WTC11 (cell line): ENCODE results near the gene DSN1. TPM values are rescaled to one million over a fixed set of nuclear protein-coding genes. Genes with fewer than 3 reads are reported as not detected.

Source experiments
- ATAC-seq: fragments of 200-7000 bp; cut with Tn5 transposase; 2 replicates; pipeline ENCODE4 v1.10.0; 2021; ENCODE audit warnings: mild to moderate bottlenecking, moderate library complexity
- CTCF ChIA-PET: fragments of 300-600 bp; sonication (Branson Sonifier 250); formaldehyde crosslinking; loops from one replicate; lab custom pipeline; 2021; ENCODE audit warnings: antibody characterized with exemption; lab: Charles Lee
- POLR2A ChIA-PET: fragments of 350-600 bp; sonication (Branson Sonifier 250); formaldehyde crosslinking; loops from one replicate; lab custom pipeline; 2021; ENCODE audit warnings: antibody characterized with exemption; lab: Charles Lee
- DNase-seq: peaks from one replicate; pipeline ENCODE4 v3.0.0; 2021; ENCODE audit warnings: low spot score
- H3K27ac Mint-ChIP-seq: 2 replicates; pipeline ENCODE4 v1.8.0; 2021; ENCODE audit warnings: mixed read lengths
- H3K27me3 Mint-ChIP-seq: 2 replicates; pipeline ENCODE4 v1.8.0; 2021; ENCODE audit warnings: low read depth, mild to moderate bottlenecking, moderate library complexity, mixed read lengths
- H3K36me3 Mint-ChIP-seq: 2 replicates; pipeline ENCODE4 v1.8.0; 2021; ENCODE audit warnings: mixed read lengths
- H3K4me1 Mint-ChIP-seq: 2 replicates; pipeline ENCODE4 v1.8.0; 2022; ENCODE audit warnings: mixed read lengths
- H3K4me3 Mint-ChIP-seq: 2 replicates; pipeline ENCODE4 v1.8.0; 2021; ENCODE audit warnings: mild to moderate bottlenecking, moderate library complexity, mixed read lengths
- H3K9me3 Mint-ChIP-seq: 2 replicates; pipeline ENCODE4 v1.8.0; 2021; ENCODE audit warnings: mixed read lengths
- CREM ChIP-seq: sonication (generic); formaldehyde crosslinking; IDR thresholded peaks from 2 replicates; pipeline ENCODE4 v1.8.1; 2022; ENCODE audit warnings: mild to moderate bottlenecking, missing genetic modification reagents, moderate library complexity
- CTCF ChIP-seq: fragments of 200-600 bp; IDR thresholded peaks from 2 replicates; pipeline ENCODE4 v1.8.0; 2022; ENCODE audit warnings: antibody characterized with exemption
- ESRRA ChIP-seq: sonication (generic); formaldehyde crosslinking; IDR thresholded peaks from 2 replicates; pipeline ENCODE4 v1.8.1; 2022; ENCODE audit warnings: mild to moderate bottlenecking, missing genetic modification reagents, borderline replicate concordance
- FOXJ3 ChIP-seq: sonication (generic); formaldehyde crosslinking; IDR thresholded peaks from 2 replicates; pipeline ENCODE4 v1.9.0; 2021; ENCODE audit warnings: missing genetic modification reagents, mild to moderate bottlenecking, borderline replicate concordance
- FOXP1 ChIP-seq: sonication (generic); formaldehyde crosslinking; IDR thresholded peaks from 2 replicates; pipeline ENCODE4 v1.8.0; 2022; ENCODE audit warnings: missing genetic modification reagents, mild to moderate bottlenecking, moderate library complexity, borderline replicate concordance
- FOXP4 ChIP-seq: sonication (generic); formaldehyde crosslinking; IDR thresholded peaks from 2 replicates; pipeline ENCODE4 v1.8.0; 2022; ENCODE audit warnings: mild to moderate bottlenecking, missing genetic modification reagents
- GRHL2 ChIP-seq: fragments of 250-450 bp; sonication (Bioruptor Pico); IDR thresholded peaks from 2 replicates; pipeline ENCODE4 v1.8.0; 2022; ENCODE audit warnings: mild to moderate bottlenecking, moderate library complexity; ENCODE audit not compliant: insufficient replicate concordance, severe bottlenecking
- IRF1 ChIP-seq: sonication (generic); formaldehyde crosslinking; IDR thresholded peaks from 2 replicates; pipeline ENCODE4 v1.8.0; 2023; ENCODE audit warnings: missing genetic modification reagents
- IRF2 ChIP-seq: sonication (generic); formaldehyde crosslinking; IDR thresholded peaks from 2 replicates; pipeline ENCODE4 v1.8.0; 2022; ENCODE audit warnings: low read depth, missing genetic modification reagents, borderline replicate concordance
- KAT7 ChIP-seq: sonication (generic); formaldehyde crosslinking; IDR thresholded peaks from 2 replicates; pipeline ENCODE4 v1.8.1; 2023; ENCODE audit warnings: missing genetic modification reagents, mild to moderate bottlenecking, borderline replicate concordance
- NFATC4 ChIP-seq: fragments of 250-450 bp; sonication (Bioruptor Pico); IDR thresholded peaks from 2 replicates; pipeline ENCODE4 v1.9.0; 2021; ENCODE audit warnings: mild to moderate bottlenecking
- NFE2L1 ChIP-seq: sonication (generic); formaldehyde crosslinking; IDR thresholded peaks from 2 replicates; pipeline ENCODE4 v1.8.1; 2023; ENCODE audit warnings: missing genetic modification reagents
- NFYB ChIP-seq: sonication (generic); formaldehyde crosslinking; conservative IDR thresholded peaks from 2 replicates; pipeline ENCODE4 v1.8.0; 2022; ENCODE audit warnings: low read depth, missing genetic modification reagents
- OVOL2 ChIP-seq: fragments of 250-450 bp; sonication (Bioruptor Pico); IDR thresholded peaks from 2 replicates; pipeline ENCODE4 v1.9.0; 2021; ENCODE audit warnings: mild to moderate bottlenecking, borderline replicate concordance
- TCF7 ChIP-seq: sonication (generic); formaldehyde crosslinking; IDR thresholded peaks from 2 replicates; pipeline ENCODE4 v1.8.0; 2022; ENCODE audit warnings: mild to moderate bottlenecking, low read depth, missing genetic modification reagents, moderate library complexity
- USF2 ChIP-seq: sonication (generic); formaldehyde crosslinking; IDR thresholded peaks from 2 replicates; pipeline ENCODE4 v1.8.1; 2023; ENCODE audit warnings: mild to moderate bottlenecking, missing genetic modification reagents, moderate library complexity
- ZNF138 ChIP-seq: sonication (generic); formaldehyde crosslinking; conservative IDR thresholded peaks from 2 replicates; pipeline ENCODE4 v1.8.1; 2022; ENCODE audit warnings: mild to moderate bottlenecking, moderate library complexity, missing genetic modification reagents
- ZNF232 ChIP-seq: sonication (generic); formaldehyde crosslinking; IDR thresholded peaks from 2 replicates; pipeline ENCODE4 v1.8.0; 2022; ENCODE audit warnings: mild to moderate bottlenecking, missing genetic modification reagents
- ZNF281 ChIP-seq: sonication (generic); formaldehyde crosslinking; IDR thresholded peaks from 2 replicates; pipeline ENCODE4 v1.8.0; 2023; ENCODE audit warnings: mild to moderate bottlenecking, missing genetic modification reagents
- ZNF396 ChIP-seq: fragments of 250-450 bp; sonication (Bioruptor Pico); IDR thresholded peaks from 2 replicates; pipeline ENCODE4 v1.8.0; 2021; ENCODE audit warnings: mild to moderate bottlenecking, moderate library complexity, borderline replicate concordance
- ZNF512 ChIP-seq: sonication (generic); formaldehyde crosslinking; IDR thresholded peaks from 2 replicates; pipeline ENCODE4 v1.8.1; 2022; ENCODE audit warnings: missing genetic modification reagents, borderline replicate concordance
- ZNF671 ChIP-seq: fragments of 250-450 bp; sonication (Bioruptor Pico); IDR thresholded peaks from 2 replicates; pipeline ENCODE4 v1.8.0; 2021; ENCODE audit warnings: mild to moderate bottlenecking
- total RNA-seq: library from RNA; stranded (reverse); gene quantifications from 3 replicates; pipeline ENCODE4 v1.2.3, GENCODE V29; 2021

DSN1 gene
- total RNA-seq, 1 experiment from 2014 or later, result 27.0 TPM

- TF ChIP-seq ZNF512 (CRISPR knock-in tag) (no peak), NFYB (CRISPR knock-in tag) (no peak), ZNF396 (no peak), TCF7 (CRISPR knock-in tag) (no peak), NFATC4 (CRISPR knock-in tag) (no peak), ZNF138 (CRISPR knock-in tag) (no peak), IRF2 (CRISPR knock-in tag) (no peak), ESRRA (CRISPR knock-in tag) (no peak), FOXP1 (no peak)
Measured at GRCh38 chr20:36756496-36756895, 17.1 kb downstream of the DSN1 start (continued).

- Mint-ChIP-seq H3K9me3 (no peaks in the 10 kb centered on the region), H3K27ac (no peak overlapping the region), H3K27me3 (no peaks in the 10 kb centered on the region), H3K4me3 (no peak overlapping the region), H3K36me3 (peaks cover 60% of the 10 kb centered on the region), H3K4me1 (no peaks in the 10 kb centered on the region)
- CTCF ChIA-PET, result interaction anchor here (0.6 to 2.4 kb wide), 40 partner anchors 9 to 315 kb away, joined by 3 to 47 read pairs (median 4); partner anchors contain the start of genes DSN1, NDRG3, RAB5IF and TGIF2
- peak; percentile 54 for DNase-seq
- TF ChIP-seq IRF1 (no peak), ZNF281 (CRISPR knock-in tag) (no peak), CTCF (peak; percentile 61; the same call in 1 of the 2 replicates)
- ATAC-seq, result peak; percentile 95
- POLR2A ChIA-PET, result interaction anchor here (0.6 to 1.3 kb wide), 3 partner anchors 9 to 461 kb away, joined by 3 to 4 read pairs (median 4); partner anchors contain the start of genes DSN1 and NDRG3
Measured at GRCh38 chr20:36754656-36755222, 18.8 kb downstream of the DSN1 start.

GRCh38 chr20:36752582-36752981 is 21.0 kb downstream of the DSN1 start:
- no peak for ATAC-seq
- Mint-ChIP-seq H3K36me3 (peaks cover 52% of the 10 kb centered on the region), H3K4me1 (no peaks in the 10 kb centered on the region), H3K4me3 (no peak overlapping the region), H3K9me3 (no peaks in the 10 kb centered on the region), H3K27me3 (no peaks in the 10 kb centered on the region), H3K27ac (no peak overlapping the region)
- POLR2A ChIA-PET, result no interaction called here
- no peak for DNase-seq
- CTCF ChIA-PET, result no interaction called here
- no peak for TF ChIP-seq KAT7 (CRISPR knock-in tag)
- no peak for TF ChIP-seq NFE2L1
- TF ChIP-seq GRHL2, result no peak
- no peak for TF ChIP-seq FOXJ3
- TF ChIP-seq CREM (CRISPR knock-in tag), result no peak
- no peak for TF ChIP-seq ZNF232
- TF ChIP-seq USF2 (CRISPR knock-in tag), result no peak
- no peak for TF ChIP-seq ZNF671 (CRISPR knock-in tag)
- no peak for TF ChIP-seq NFATC4 (CRISPR knock-in tag)
- no peak for TF ChIP-seq OVOL2 (CRISPR knock-in tag)
- no peak for TF ChIP-seq FOXP4
